ES-I3 (cell line): ENCODE measurements around the gene GJC2.

Source experiments
- H3K36me3 ChIP-seq: 2 replicates; pipeline ENCODE4 v1.6.1; 2013; ENCODE audit warnings: mild to moderate bottlenecking, low read length, control low read depth, moderate library complexity; ENCODE audit not compliant: insufficient read depth
- H3K4me1 ChIP-seq: 2 replicates; pipeline ENCODE4 v1.6.1; 2013; ENCODE audit warnings: mild to moderate bottlenecking, control low read depth, low read length; ENCODE audit not compliant: insufficient read depth
- H3K9ac ChIP-seq: 2 replicates; pipeline ENCODE4 v1.6.1; 2013; ENCODE audit warnings: low read depth, mild to moderate bottlenecking, low read length, moderate library complexity
- H3K9me3 ChIP-seq: 2 replicates; pipeline ENCODE4 v1.6.1; 2013; ENCODE audit warnings: mild to moderate bottlenecking, low read length, moderate library complexity; ENCODE audit not compliant: control insufficient read depth, insufficient read depth

The GJC2 gene

DNA sequence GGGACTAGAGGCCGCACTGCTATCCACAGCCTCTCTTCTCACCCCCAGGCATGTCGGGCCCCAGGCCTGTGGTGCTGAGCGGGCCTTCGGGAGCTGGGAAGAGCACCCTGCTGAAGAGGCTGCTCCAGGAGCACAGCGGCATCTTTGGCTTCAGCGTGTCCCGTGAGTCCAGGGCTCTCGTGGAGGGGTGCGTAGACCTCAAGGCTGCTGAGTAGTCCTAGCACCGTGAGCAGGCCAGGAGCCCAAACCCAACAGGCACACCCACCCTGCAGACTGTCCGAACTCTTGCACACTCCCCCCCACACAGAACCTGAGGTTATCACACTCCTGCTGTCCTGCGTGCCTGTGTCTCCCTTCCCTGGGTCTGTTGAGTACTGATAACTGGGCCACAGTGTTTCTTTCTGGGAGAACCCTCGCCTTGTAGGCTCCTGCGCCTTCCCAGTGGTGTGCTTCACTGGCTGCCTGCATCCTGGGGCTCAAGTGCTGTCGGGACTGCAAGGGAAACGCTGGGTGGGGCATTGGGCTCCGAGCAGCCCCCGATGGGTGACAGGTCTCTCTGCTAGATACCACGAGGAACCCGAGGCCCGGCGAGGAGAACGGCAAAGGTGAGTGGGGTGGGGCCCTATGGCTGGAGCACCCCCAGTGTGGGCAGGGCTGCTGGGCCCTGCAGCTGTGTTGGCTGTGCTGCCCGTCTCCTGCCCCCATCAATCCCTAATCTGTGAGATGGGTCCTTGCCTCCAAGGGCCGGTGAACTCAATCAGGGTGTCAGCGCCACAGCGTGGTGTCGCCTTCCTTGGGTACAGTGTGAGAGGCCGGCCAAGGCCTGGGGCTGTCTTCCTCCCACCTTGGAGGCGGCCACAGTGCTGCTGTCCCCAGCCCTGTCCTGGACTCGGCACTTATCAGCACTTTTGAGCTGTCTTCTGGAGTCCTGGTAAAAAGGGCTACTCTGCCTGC, 4.0 kb upstream of the GJC2 start:
- no peak overlapping the region for H3K9ac ChIP-seq
- H3K4me1 ChIP-seq = peaks cover 10% of the 10 kb centered on the region; the same call in 1 of the 2 replicates
- no peaks in the 10 kb centered on the region for H3K36me3 ChIP-seq
- H3K9me3 ChIP-seq = no peaks in the 10 kb centered on the region

GRCh38 chr1:228146417-228147150, 3.1 kb upstream of the GJC2 start:
- peaks cover 10% of the 10 kb centered on the region; the same call in 1 of the 2 replicates for H3K4me1 ChIP-seq

DNA sequence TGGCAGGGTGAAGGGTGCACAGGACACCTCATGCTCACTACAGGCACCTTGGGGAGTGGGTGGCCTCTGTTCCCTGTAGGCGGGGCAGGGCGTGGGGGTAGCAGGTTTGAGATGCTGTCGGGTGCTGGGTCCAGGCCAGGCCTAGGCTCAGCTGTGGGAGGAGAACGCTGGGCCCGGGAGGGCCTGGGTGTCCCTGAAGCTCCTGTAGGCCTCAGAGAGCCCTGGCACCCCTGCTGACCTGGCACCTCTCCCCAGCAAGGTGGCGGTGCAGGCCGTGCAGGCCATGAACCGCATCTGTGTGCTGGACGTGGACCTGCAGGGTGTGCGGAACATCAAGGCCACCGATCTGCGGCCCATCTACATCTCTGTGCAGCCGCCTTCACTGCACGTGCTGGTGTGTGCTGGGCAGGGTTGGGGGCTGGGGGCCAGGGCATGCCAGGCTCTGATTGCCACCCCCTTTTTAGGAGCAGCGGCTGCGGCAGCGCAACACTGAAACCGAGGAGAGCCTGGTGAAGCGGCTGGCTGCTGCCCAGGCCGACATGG, 2.5 kb upstream of the GJC2 start:
- no peak overlapping the region for H3K9ac ChIP-seq
- H3K36me3 ChIP-seq = no peaks in the 10 kb centered on the region
- H3K9me3 ChIP-seq = no peaks in the 10 kb centered on the region
- peaks cover 10% of the 10 kb centered on the region; the same call in 1 of the 2 replicates for H3K4me1 ChIP-seq

More at GRCh38 chr1:228146417-228147150, 3.1 kb upstream of the GJC2 start:
- Histone ChIP-seq H3K9ac (no peak overlapping the region), H3K36me3 (no peaks in the 10 kb centered on the region), H3K9me3 (no peaks in the 10 kb centered on the region)

- Histone ChIP-seq H3K9ac (no peak overlapping the region), H3K36me3 (no peaks in the 10 kb centered on the region), H3K9me3 (no peaks in the 10 kb centered on the region), H3K4me1 (peaks cover 10% of the 10 kb centered on the region; the same call in 1 of the 2 replicates)
These were observed 2.0 kb upstream of the GJC2 start for GRCh38 chr1:228147768-228148167.

DNA sequence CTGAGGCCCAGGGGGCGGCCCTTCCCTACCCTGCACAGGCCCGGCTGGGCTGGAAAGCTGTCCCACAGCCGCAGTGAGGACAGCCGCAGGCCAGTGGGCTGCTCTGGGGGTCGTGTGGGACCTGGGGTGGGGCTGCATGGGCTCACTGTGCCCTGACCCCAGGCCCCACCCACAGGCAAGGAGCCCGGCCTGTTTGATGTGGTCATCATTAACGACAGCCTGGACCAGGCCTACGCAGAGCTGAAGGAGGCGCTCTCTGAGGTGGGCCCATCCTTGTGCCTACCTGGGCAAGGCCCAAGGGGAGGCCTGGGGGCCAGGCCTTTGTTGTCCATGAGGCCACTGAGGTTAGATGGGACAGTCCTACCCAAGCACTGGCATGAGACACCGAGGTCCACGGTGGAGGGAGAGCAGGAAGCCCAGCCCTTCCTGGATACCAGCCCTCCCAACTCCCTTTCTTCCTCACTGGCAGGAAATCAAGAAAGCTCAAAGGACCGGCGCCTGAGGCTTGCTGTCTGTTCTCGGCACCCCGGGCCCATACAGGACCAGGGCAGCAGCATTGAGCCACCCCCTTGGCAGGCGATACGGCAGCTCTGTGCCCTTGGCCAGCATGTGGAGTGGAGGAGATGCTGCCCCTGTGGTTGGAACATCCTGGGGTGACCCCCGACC, 1.4 kb upstream of the GJC2 start:
- Histone ChIP-seq H3K9ac (no peak overlapping the region), H3K9me3 (no peaks in the 10 kb centered on the region), H3K4me1 (peaks cover 10% of the 10 kb centered on the region; the same call in 1 of the 2 replicates), H3K36me3 (no peaks in the 10 kb centered on the region)

DNA sequence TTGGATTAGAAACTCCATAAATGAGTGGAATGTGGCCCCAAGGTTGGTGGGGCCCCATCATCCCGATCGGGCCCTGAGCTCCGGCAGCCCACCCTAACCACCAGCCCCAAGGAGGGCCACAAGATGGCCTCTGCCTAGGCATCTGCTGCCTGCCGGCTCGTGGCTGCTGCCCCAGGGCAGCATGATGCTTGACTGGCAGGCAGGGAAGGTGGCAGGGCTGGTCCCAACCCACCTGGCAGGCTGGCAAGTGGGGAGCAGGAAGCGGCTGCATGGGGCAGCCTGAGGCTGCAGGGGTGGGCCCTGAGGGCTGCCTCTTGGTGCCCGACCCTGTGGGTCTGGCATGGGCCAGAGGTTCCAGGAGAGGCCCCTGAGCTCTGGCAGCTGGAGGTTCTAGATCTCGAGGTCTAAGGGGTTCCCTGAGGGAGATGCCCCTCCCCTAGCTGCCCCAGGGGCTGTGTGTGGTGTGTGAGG, 760 bp upstream of the GJC2 start:
- H3K4me1 ChIP-seq = peaks cover 10% of the 10 kb centered on the region; the same call in 1 of the 2 replicates
- H3K9me3 ChIP-seq = no peaks in the 10 kb centered on the region
- H3K9ac ChIP-seq = no peak overlapping the region; the same call in 1 of the 2 replicates
- no peaks in the 10 kb centered on the region for H3K36me3 ChIP-seq

DNA sequence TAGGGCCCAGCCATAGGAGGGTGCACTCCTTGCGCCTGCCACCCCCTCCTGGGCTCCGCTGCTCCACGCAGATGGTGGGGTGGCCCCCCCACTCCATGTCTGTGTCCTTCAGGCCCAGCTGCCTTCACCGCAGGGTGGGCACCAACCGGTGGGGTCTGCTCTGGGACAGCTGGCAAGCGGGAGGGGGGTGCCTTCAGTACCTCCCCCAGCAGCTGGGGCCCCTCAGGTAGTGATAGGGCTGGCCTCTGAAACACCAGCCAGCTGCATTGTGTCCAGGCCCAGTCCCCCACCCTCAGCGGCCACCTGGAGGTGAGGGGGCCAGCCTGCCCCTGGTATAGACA, 360 bp downstream of the GJC2 start:
- peaks cover 10% of the 10 kb centered on the region; the same call in 1 of the 2 replicates for H3K4me1 ChIP-seq
- no peak overlapping the region; the same call in 1 of the 2 replicates for H3K9ac ChIP-seq
- H3K9me3 ChIP-seq = no peaks in the 10 kb centered on the region
- H3K36me3 ChIP-seq = no peaks in the 10 kb centered on the region

DNA sequence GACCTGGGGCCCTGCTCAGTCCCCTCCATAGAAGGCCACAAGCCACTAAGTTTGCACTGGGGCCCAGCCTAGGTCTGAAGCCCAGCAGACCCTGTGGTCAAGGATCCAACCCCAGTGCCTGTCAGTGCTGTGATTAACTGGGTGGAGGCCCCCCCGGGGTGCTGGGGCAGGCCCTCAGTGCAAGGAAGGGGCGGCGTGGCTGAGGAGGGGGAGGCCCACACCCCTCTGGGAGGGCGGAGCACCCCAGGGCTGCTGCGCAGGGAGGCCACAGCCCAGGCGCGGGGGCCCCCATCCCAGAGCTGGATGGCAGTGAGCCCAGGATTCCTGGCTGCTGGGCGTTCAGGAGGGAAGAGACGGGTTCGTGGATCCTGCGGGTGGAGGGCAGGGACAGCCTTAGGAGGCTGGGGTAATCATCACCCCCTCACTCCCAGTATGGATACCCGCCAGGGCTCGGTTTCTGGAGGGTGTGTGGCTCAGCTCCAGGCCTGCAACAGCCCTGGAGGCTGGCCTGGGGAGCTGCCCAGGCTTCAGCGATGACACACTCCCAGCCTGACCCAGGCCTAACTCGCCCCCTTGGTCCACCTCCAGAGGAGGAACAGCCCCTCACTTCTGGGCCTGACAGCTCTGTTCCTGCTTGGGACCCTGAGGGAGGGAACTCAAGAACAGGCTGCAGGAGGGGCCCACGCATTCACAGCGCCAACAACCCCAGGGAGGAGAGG, 890 bp downstream of the GJC2 start:
- Histone ChIP-seq H3K36me3 (no peaks in the 10 kb centered on the region), H3K9me3 (no peaks in the 10 kb centered on the region), H3K4me1 (peaks cover 10% of the 10 kb centered on the region; the same call in 1 of the 2 replicates), H3K9ac (no peak overlapping the region)

- no peak overlapping the region for H3K9ac ChIP-seq
These were observed 1.6 kb downstream of the GJC2 start for GRCh38 chr1:228151180-228151925.

GRCh38 chr1:228152097-228152917, 2.6 kb downstream of the GJC2 start:
- Histone ChIP-seq H3K9ac (no peak overlapping the region), H3K36me3 (no peaks in the 10 kb centered on the region), H3K9me3 (no peaks in the 10 kb centered on the region), H3K4me1 (peaks cover 10% of the 10 kb centered on the region; the same call in 1 of the 2 replicates)

More at GRCh38 chr1:228151180-228151925, 1.6 kb downstream of the GJC2 start:
- no peaks in the 10 kb centered on the region for H3K36me3 ChIP-seq
- H3K9me3 ChIP-seq = no peaks in the 10 kb centered on the region
- peaks cover 10% of the 10 kb centered on the region; the same call in 1 of the 2 replicates for H3K4me1 ChIP-seq

DNA sequence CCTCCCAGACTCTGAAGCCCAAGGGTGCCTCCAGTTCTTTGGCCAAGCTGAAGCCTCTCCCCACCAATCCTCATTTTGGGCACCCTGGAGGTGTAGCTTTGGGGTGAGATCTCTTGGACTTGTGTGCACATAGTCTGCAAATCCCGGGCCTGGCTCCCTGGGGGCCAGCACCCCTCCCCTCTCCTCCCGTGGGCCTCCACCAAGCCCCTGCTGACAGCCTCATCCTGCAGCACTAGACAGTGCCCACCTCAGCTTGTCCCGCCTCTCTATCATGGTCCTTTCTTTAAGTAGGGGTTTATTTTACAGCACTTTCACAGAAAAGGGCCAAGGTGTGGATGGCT, 3.2 kb downstream of the GJC2 start:
- H3K9me3 ChIP-seq = no peaks in the 10 kb centered on the region
- H3K9ac ChIP-seq = no peak overlapping the region
- H3K4me1 ChIP-seq = peaks cover 10% of the 10 kb centered on the region; the same call in 1 of the 2 replicates

DNA sequence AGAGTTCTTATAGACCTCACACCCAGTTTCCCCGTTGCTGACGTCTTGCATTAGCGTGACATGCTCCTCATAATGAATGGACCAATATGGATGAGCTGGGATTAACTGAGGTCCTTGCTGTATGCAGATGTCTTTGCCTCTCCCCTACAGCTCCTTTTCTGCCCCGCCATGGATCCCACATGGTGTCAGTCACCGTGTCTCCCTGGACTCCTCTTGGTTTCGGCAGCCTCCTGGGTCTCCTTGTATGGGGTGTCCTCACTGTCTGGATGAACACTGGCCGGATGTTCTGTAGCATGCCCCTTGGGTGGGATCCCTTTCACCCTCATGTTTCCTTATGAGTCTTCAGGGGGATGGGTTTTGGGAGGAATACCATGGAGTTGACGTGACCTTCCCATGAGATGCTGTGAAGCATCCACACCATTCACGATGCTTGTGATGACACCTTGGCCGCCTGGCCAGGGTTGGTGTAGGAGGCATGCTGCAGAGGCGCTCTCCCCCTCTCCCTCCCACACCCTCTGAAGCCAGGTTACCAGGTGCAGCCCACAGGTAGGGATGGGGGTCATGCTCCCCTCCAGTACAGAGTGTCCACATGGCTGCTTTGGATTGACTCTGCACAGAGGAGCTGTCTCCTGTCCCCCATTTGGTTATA, 4.4 kb downstream of the GJC2 start:
- Histone ChIP-seq H3K9me3 (no peaks in the 10 kb centered on the region), H3K4me1 (peaks cover 8% of the 10 kb centered on the region; the same call in 1 of the 2 replicates), H3K36me3 (no peaks in the 10 kb centered on the region), H3K9ac (no peak overlapping the region)

More for the DNA sequence above, 3.2 kb downstream of the GJC2 start:
- no peaks in the 10 kb centered on the region for H3K36me3 ChIP-seq
